BLaER1 treated with 17β-estradiol and CSF1 and Interleukin-3, amounts not matched to agents 10 nM and 100 nM (cell line): ENCODE data around the gene CEP63.

ENCODE experiments used
- H3K27ac ChIP-seq, 11 experiments: shearing (Covaris generic); formaldehyde crosslinking; 2 replicates each; pipeline ENCODE4 v1.8.1; 2022
- H3K27me3 ChIP-seq, 11 experiments: shearing (Covaris generic); formaldehyde crosslinking; 2 replicates each; pipeline ENCODE4 v1.8.1; 2022
- H3K36me3 ChIP-seq, 11 experiments: shearing (Covaris generic); formaldehyde crosslinking; 2 replicates each; pipeline ENCODE4 v1.8.1; 2022
- H3K4me1 ChIP-seq, 10 experiments: shearing (Covaris generic); formaldehyde crosslinking; 2 replicates each; pipeline ENCODE4 v1.8.1; 2022
- H3K4me2 ChIP-seq, 11 experiments: shearing (Covaris generic); formaldehyde crosslinking; 2 replicates each; pipeline ENCODE4 v1.8.1; 2022
- H3K4me3 ChIP-seq, 10 experiments: shearing (Covaris generic); formaldehyde crosslinking; 2 replicates each; pipeline ENCODE4 v1.8.1; 2022
- H3K9ac ChIP-seq, 11 experiments: shearing (Covaris generic); formaldehyde crosslinking; 2 replicates each; pipeline ENCODE4 v1.8.1; 2022
- H3K9me3 ChIP-seq, 11 experiments: shearing (Covaris generic); formaldehyde crosslinking; replicated peaks in 1 of 11; 2 replicates each; pipeline ENCODE4 v1.8.1; 2022
- H4K20me1 ChIP-seq, 11 experiments: shearing (Covaris generic); formaldehyde crosslinking; 2 replicates each; pipeline ENCODE4 v1.8.1; 2022
- Cebpa-rat ChIP-seq, 11 experiments: shearing (Covaris generic); IDR thresholded peaks; 2 replicates each; pipeline ENCODE4 v1.8.1; 2022

The CEP63 gene

GRCh38 chr3:134516905-134517304 is 31.0 kb downstream of the CEP63 start:
- Histone ChIP-seq H3K27ac (no peak overlapping the region), H4K20me1 (no peaks in the 10 kb centered on the region), H3K4me2 (no peak overlapping the region), H3K9ac (no peak overlapping the region), H3K9me3 (peaks cover 22 to 46% (median 32%) of the 10 kb centered on the region in 11 experiments), H3K4me3 (no peak overlapping the region), H3K36me3 (peaks cover 39 to 81% (median 52%) of the 10 kb centered on the region in 11 experiments), H3K27me3 (no peaks in the 10 kb centered on the region), H3K4me1 (peaks cover 0 to 7% (median 0%) of the 10 kb centered on the region in 10 experiments; a peak in 4 of 20 replicates)
- no peak for TF ChIP-seq Cebpa-rat (IDR thresholded peaks at IDR 0.05)

GRCh38 chr3:134517791-134518190 is 31.9 kb downstream of the CEP63 start:
- no peak overlapping the region for H3K27ac ChIP-seq
- TF ChIP-seq Cebpa-rat (IDR thresholded peaks at IDR 0.05) = no peak
- peaks cover 30 to 48% (median 37%) of the 10 kb centered on the region in 11 experiments for H3K9me3 ChIP-seq
- H3K4me3 ChIP-seq = no peak overlapping the region
- no peaks in the 10 kb centered on the region for H3K27me3 ChIP-seq
- H3K36me3 ChIP-seq = peaks cover 41 to 81% (median 55%) of the 10 kb centered on the region in 11 experiments
- H3K4me2 ChIP-seq = no peak overlapping the region
- H3K4me1 ChIP-seq = 0 out of 20 replicates have a peak, but pooled peaks cover 0 to 6% (median 0%) of the 10 kb centered on the region in 10 experiments
- H3K9ac ChIP-seq = no peak overlapping the region
- no peaks in the 10 kb centered on the region for H4K20me1 ChIP-seq

- Histone ChIP-seq H3K4me2 (no peak overlapping the region), H3K4me3 (no peak overlapping the region), H4K20me1 (peaks cover 0 to 7% (median 0%) of the 10 kb centered on the region in 11 experiments; a peak in 5 of 22 replicates), H3K36me3 (peaks cover 58 to 91% (median 78%) of the 10 kb centered on the region in 11 experiments), H3K9ac (no peak overlapping the region), H3K27me3 (no peaks in the 10 kb centered on the region), H3K4me1 (0 out of 20 replicates have a peak, but pooled peaks cover 0 to 4% (median 0%) of the 10 kb centered on the region in 10 experiments), H3K27ac (no peak overlapping the region), H3K9me3 (peaks cover 77 to 95% (median 84%) of the 10 kb centered on the region in 11 experiments)
- TF ChIP-seq Cebpa-rat (IDR thresholded peaks at IDR 0.05) = no peak
These were observed 36.7 kb downstream of the CEP63 start for GRCh38 chr3:134522541-134522940.

- Histone ChIP-seq H3K9me3 (peaks cover 62 to 77% (median 71%) of the 10 kb centered on the region in 11 experiments), H3K36me3 (peaks cover 49 to 76% (median 67%) of the 10 kb centered on the region in 11 experiments)
These were observed 39.4 kb downstream of the CEP63 start for GRCh38 chr3:134525293-134525692.

GRCh38 chr3:134526319-134526718 is 40.5 kb downstream of the CEP63 start:
- Histone ChIP-seq H3K36me3 (peaks cover 47 to 73% (median 66%) of the 10 kb centered on the region in 11 experiments), H3K27me3 (no peaks in the 10 kb centered on the region), H3K9ac (no peak overlapping the region), H3K4me2 (no peak overlapping the region), H3K4me3 (no peak overlapping the region), H3K4me1 (no peaks in the 10 kb centered on the region), H4K20me1 (peaks cover 0 to 12% (median 0%) of the 10 kb centered on the region in 11 experiments; a peak in 5 of 22 replicates), H3K9me3 (peaks cover 59 to 70% (median 65%) of the 10 kb centered on the region in 11 experiments), H3K27ac (no peak overlapping the region)
- no peak for TF ChIP-seq Cebpa-rat (IDR thresholded peaks at IDR 0.05)

More at GRCh38 chr3:134525293-134525692, 39.4 kb downstream of the CEP63 start:
- H3K4me2 ChIP-seq = no peak overlapping the region
- H4K20me1 ChIP-seq = peaks cover 0 to 12% (median 0%) of the 10 kb centered on the region in 11 experiments; a peak in 5 of 22 replicates
- H3K4me3 ChIP-seq = no peak overlapping the region
- H3K27me3 ChIP-seq = no peaks in the 10 kb centered on the region
- H3K4me1 ChIP-seq = no peaks in the 10 kb centered on the region
- no peak overlapping the region for H3K27ac ChIP-seq
- no peak for TF ChIP-seq Cebpa-rat (IDR thresholded peaks at IDR 0.05)
- no peak overlapping the region for H3K9ac ChIP-seq

GRCh38 chr3:134527037-134527436 is 41.2 kb downstream of the CEP63 start:
- no peak overlapping the region for H3K4me3 ChIP-seq
- H3K36me3 ChIP-seq = peaks cover 48 to 74% (median 63%) of the 10 kb centered on the region in 11 experiments
- no peaks in the 10 kb centered on the region for H3K4me1 ChIP-seq
- no peak for TF ChIP-seq Cebpa-rat (IDR thresholded peaks at IDR 0.05)
- H3K9ac ChIP-seq = no peak overlapping the region
- H3K27ac ChIP-seq = no peak overlapping the region
- H3K4me2 ChIP-seq = no peak overlapping the region
- peaks cover 0 to 12% (median 0%) of the 10 kb centered on the region in 11 experiments; a peak in 5 of 22 replicates for H4K20me1 ChIP-seq
- peaks cover 54 to 65% (median 59%) of the 10 kb centered on the region in 11 experiments for H3K9me3 ChIP-seq
- H3K27me3 ChIP-seq = no peaks in the 10 kb centered on the region

GRCh38 chr3:134527538-134528186 is 41.8 kb downstream of the CEP63 start:
- H3K9ac ChIP-seq = no peak overlapping the region
- no peak for TF ChIP-seq Cebpa-rat (IDR thresholded peaks at IDR 0.05)
- H3K36me3 ChIP-seq = peaks cover 47 to 73% (median 62%) of the 10 kb centered on the region in 11 experiments
- peaks cover 48 to 59% (median 53%) of the 10 kb centered on the region in 11 experiments for H3K9me3 ChIP-seq
- no peak overlapping the region for H3K4me2 ChIP-seq
- no peaks in the 10 kb centered on the region for H3K27me3 ChIP-seq
- peaks cover 0 to 12% (median 0%) of the 10 kb centered on the region in 11 experiments; a peak in 5 of 22 replicates for H4K20me1 ChIP-seq
- H3K4me1 ChIP-seq = no peaks in the 10 kb centered on the region
- no peak overlapping the region for H3K27ac ChIP-seq
- no peak overlapping the region for H3K4me3 ChIP-seq

GRCh38 chr3:134533493-134533892 is 47.6 kb downstream of the CEP63 start:
- H3K4me3 ChIP-seq = no peak overlapping the region
- peaks cover 0 to 17% (median 0%) of the 10 kb centered on the region in 10 experiments; a peak in 6 of 20 replicates for H3K4me1 ChIP-seq
- no peaks in the 10 kb centered on the region for H3K27me3 ChIP-seq
- no peak overlapping the region for H3K4me2 ChIP-seq
- peaks cover 41 to 72% (median 64%) of the 10 kb centered on the region in 11 experiments for H3K36me3 ChIP-seq
- H3K9me3 ChIP-seq = peaks cover 0 to 4% (median 0%) of the 10 kb centered on the region in 11 experiments; a peak in 2 of 22 replicates
- H4K20me1 ChIP-seq = no peaks in the 10 kb centered on the region; a peak in 1 of 22 replicates
- H3K9ac ChIP-seq = no peak overlapping the region
- no peak for TF ChIP-seq Cebpa-rat (IDR thresholded peaks at IDR 0.05)
- H3K27ac ChIP-seq = no peak overlapping the region

GRCh38 chr3:134535186-134535970 is 49.5 kb downstream of the CEP63 start:
- peak overlapping the region in 2 of 11 experiments; percentile 11 to 13; a peak in 3 of 22 replicates for H3K27ac ChIP-seq
- TF ChIP-seq Cebpa-rat (IDR thresholded peaks at IDR 0.05) = no peak

More at GRCh38 chr3:134535186-134535970, 49.5 kb downstream of the CEP63 start:
- Histone ChIP-seq H4K20me1 (no peaks in the 10 kb centered on the region; a peak in 1 of 22 replicates), H3K4me3 (no peak overlapping the region), H3K9me3 (no peaks in the 10 kb centered on the region), H3K4me2 (peak overlapping the region in 3 of 11 experiments; percentile 15 to 28 (median 23); a peak in 3 of 22 replicates), H3K4me1 (peaks cover 0 to 17% (median 0%) of the 10 kb centered on the region in 10 experiments; a peak in 6 of 20 replicates), H3K36me3 (peaks cover 44 to 87% (median 62%) of the 10 kb centered on the region in 11 experiments), H3K9ac (no peak overlapping the region), H3K27me3 (no peaks in the 10 kb centered on the region)
